ENCODE measurements around the gene RNF145.

GRCh38 chr5:159203351-159203750 is 6.0 kb downstream of the RNF145 start:
- TF ChIP-seq CTCF (IDR thresholded peaks at IDR 0.05; ENCODE audit: insufficient read depth, low read length, poor library complexity, severe bottlenecking) (no peak), EZH2phosphoT487 (conservative IDR thresholded peaks at IDR 0.05; ENCODE audit: low read length) (no peak)

All from SU-DHL-6 (cell line).